K562 (cell line): ENCODE results near the gene TENM4. TPM values are rescaled to one million over a fixed set of nuclear protein-coding genes. Genes with fewer than 3 reads are reported as not detected.

Experiments used
- ATAC-seq: fragments of 200-7000 bp; cut with Tn5 transposase; 3 replicates; pipeline ENCODE4 v1.9.1; 2020; ENCODE audit warnings: moderate library complexity
- BruUV-seq: library from RNA; stranded (reverse); fragments of 400-500 nt; replicated peaks from 2 replicates; lab custom pipeline; 2021; lab: Mats Ljungman, UMichigan
- CTCF ChIA-PET: fragments of 300-600 bp; formaldehyde crosslinking; extraction: SDS; loops from one replicate; lab custom pipeline; 2021; ENCODE audit warnings: low intra/inter-chr PET ratio; lab: Yijun Ruan, JAX
- POLR2A ChIA-PET: fragments of 300-600, 350-650 bp; sonication (Branson Sonifier 250); formaldehyde crosslinking; extraction: SDS; loops from one replicate; lab custom pipeline; 2021; ENCODE audit warnings: antibody characterized with exemption, inconsistent platforms; lab: Yijun Ruan, JAX
- DNase-seq, 4 experiments: peaks; one replicate each; pipeline versions ENCODE4 v3.0.0 to v3.0.0-alpha.2; 2011 to 2018; ENCODE audit warnings: low spot score in 3 of 4, mixed read lengths in 3 of 4; ENCODE audit errors: extremely low read depth in 1 of 4
- FAIRE-seq: peaks from 2 replicates; lab custom pipeline; 2011; peaks lifted over from hg19 to GRCh38; lab: Jason Lieb, UNC
- H2AFZ ChIP-seq: 2 replicates; pipeline ENCODE4 v1.6.0; 2011; ENCODE audit warnings: low read depth, low read length, control low read depth, inconsistent platforms
- H3K27ac ChIP-seq: fragments of 200-600 bp; 3 replicates; pipeline ENCODE4 v1.8.0; 2011; ENCODE audit warnings: low read depth, mild to moderate bottlenecking, control low read depth, inconsistent platforms, low read length, moderate library complexity, mixed read lengths; ENCODE audit errors: extremely low read depth
- H3K27me3 ChIP-seq, 2 experiments: fragments of 300-600 bp in 1 of 2; 2 replicates in 1 of 2; 3 replicates in 1 of 2; pipeline versions ENCODE4 v1.6.0 to v1.8.0; 2011; ENCODE audit warnings: inconsistent platforms in 2 of 2, low read length in 2 of 2, mild to moderate bottlenecking in 1 of 2, mixed read lengths in 1 of 2, moderate library complexity in 1 of 2; ENCODE audit not compliant: control insufficient read depth in 2 of 2, insufficient read depth in 2 of 2
- H3K36me3 ChIP-seq: fragments of 300-600 bp; 3 replicates; pipeline ENCODE4 v1.8.0; 2011; ENCODE audit warnings: mild to moderate bottlenecking, low read length, inconsistent platforms; ENCODE audit not compliant: control insufficient read depth, insufficient read depth
- H3K4me1 ChIP-seq, 2 experiments: fragments of 200-600 bp in 1 of 2; replicated peaks in 1 of 2; 2 replicates in 1 of 2; 3 replicates in 1 of 2; pipeline versions ENCODE4 v1.5.1 to v1.8.0; 2011; ENCODE audit warnings: inconsistent platforms in 2 of 2, low read length in 2 of 2, mild to moderate bottlenecking in 1 of 2, mixed read lengths in 1 of 2, moderate library complexity in 1 of 2; ENCODE audit not compliant: control insufficient read depth in 2 of 2, insufficient read depth in 2 of 2
- H3K4me2 ChIP-seq: 2 replicates; pipeline ENCODE4 v1.6.1; 2011; ENCODE audit warnings: low read length, control low read depth, inconsistent platforms, mixed read lengths; ENCODE audit not compliant: insufficient read depth
- H3K4me3 ChIP-seq: fragments of 200-600 bp; sonication (generic), shearing (Covaris generic); 2 replicates; pipeline ENCODE4 v1.5.1; 2016; ENCODE audit warnings: control low read depth, inconsistent platforms
- H3K79me2 ChIP-seq: fragments of 200-600 bp; 3 replicates; pipeline ENCODE4 v1.8.0; 2011; ENCODE audit warnings: low read length, inconsistent platforms; ENCODE audit not compliant: control insufficient read depth, insufficient read depth
- H3K9ac ChIP-seq, 2 experiments: 2 replicates each; pipeline versions ENCODE4 v1.6.0 to v1.6.1; 2011; ENCODE audit warnings: low read depth in 2 of 2, low read length in 2 of 2, control low read depth in 1 of 2, inconsistent platforms in 1 of 2, mild to moderate bottlenecking in 1 of 2, mixed read lengths in 1 of 2; ENCODE audit not compliant: insufficient read depth in 1 of 2
- H3K9me1 ChIP-seq: one replicate; pipeline ENCODE4 v1.6.0; 2011; ENCODE audit warnings: inconsistent platforms, mild to moderate bottlenecking, low read length, moderate library complexity; ENCODE audit not compliant: control insufficient read depth, insufficient read depth
- H3K9me3 ChIP-seq: replicated peaks from 2 replicates; pipeline ENCODE4 v1.5.1; 2011; ENCODE audit warnings: low read depth, low read length, inconsistent platforms; ENCODE audit not compliant: control insufficient read depth, insufficient read depth
- H4K20me1 ChIP-seq: replicated peaks from 2 replicates; pipeline ENCODE4 v1.6.1; 2011; ENCODE audit warnings: low read length, inconsistent platforms, mixed read lengths; ENCODE audit not compliant: control insufficient read depth, insufficient read depth
- HOXB6 ChIP-seq: fragments of 250-450 bp; sonication (Bioruptor Pico); IDR thresholded peaks from 2 replicates; pipeline ENCODE4 v1.5.1; 2022; ENCODE audit warnings: mild to moderate bottlenecking, borderline replicate concordance
- MXI1 ChIP-seq: IDR thresholded peaks from 2 replicates; pipeline ENCODE4 v1.6.1; 2011; ENCODE audit warnings: low read depth, mild to moderate bottlenecking, improper control_type of control experiment, low read length
- ZBTB17 ChIP-seq: fragments of 450-650 bp; formaldehyde crosslinking; IDR thresholded peaks from 2 replicates; pipeline ENCODE4 v1.4.0; 2020; ENCODE audit warnings: mild to moderate bottlenecking
- ZC3H8 ChIP-seq: fragments of 450-650 bp; IDR thresholded peaks from 2 replicates; pipeline ENCODE4 v1.6.1; 2017
- ZNF239 ChIP-seq: fragments of 250-450 bp; sonication (Bioruptor Pico); IDR thresholded peaks from 2 replicates; pipeline ENCODE4 v1.4.0; 2020; ENCODE audit warnings: mild to moderate bottlenecking
- ZNF583 ChIP-seq: fragments of 250-450 bp; sonication (Bioruptor Pico); IDR thresholded peaks from 2 replicates; pipeline ENCODE4 v1.4.0; 2020
- WGBS: fragments of 100-300 bp; shearing (Covaris generic); methylation state at CpG from one replicate; pipeline ENCODE4 v1.1.6; 2016; ENCODE audit warnings: low coverage, mixed read lengths; ENCODE audit not compliant: insufficient coverage; ENCODE audit errors: missing lambda C conversion rate; 5-methylcytosine and 5-hydroxymethylcytosine counted together
- in situ Hi-C: fragments of 300-500 bp; cut with MboI; formaldehyde crosslinking; loops from 4 replicates; pipeline ENCODE4 v1.15.0; 2018; ENCODE audit warnings: inconsistent platforms, mixed read lengths
- intact Hi-C: fragments of 100-400 bp; cut with micrococcal nuclease; formaldehyde crosslinking; loops from 2 replicates; pipeline ENCODE4 v1.14.2; 2022
- polyA plus RNA-seq, 8 experiments: library from polyadenylated mRNA; depleted of rRNA in 4 of 8; stranded (reverse) in 5 of 8; unstranded in 3 of 8; fragments of >200 nt; fragmentation: Nextera tagmentation in 2 of 8; fragmentation: Illumina TruSeq in 1 of 8; extraction: Ambion mirVana in 2 of 8; extraction: Trizol in 1 of 8; gene quantifications; 2 replicates each; pipeline versions ENCODE4 v1.2.1 to v1.2.3, GENCODE V29; 2011 to 2014; ENCODE audit warnings: inconsistent platforms in 1 of 8, missing spikeins in 1 of 8
- total RNA-seq, 7 experiments: library from RNA; depleted of rRNA in 6 of 7; stranded (reverse); fragments of >200 nt in 6 of 7; fragmentation: Illumina TruSeq in 2 of 7; extraction: Trizol in 2 of 7; gene quantifications; 2 replicates each; pipeline versions ENCODE4 v1.2.1 to v1.2.3, GENCODE V29; 2011 to 2021; ENCODE audit warnings: low replicate concordance in 1 of 7
- TF ChIP-seq, protein P1 (sequence below): fragments of 250-450 bp; sonication (Bioruptor Pico); IDR thresholded peaks from 2 replicates; pipeline ENCODE4 v1.8.0; 2022; ENCODE audit warnings: moderate library complexity, mild to moderate bottlenecking, inconsistent platforms
- TF ChIP-seq, protein P2 (sequence below): fragments of 450-650 bp; IDR thresholded peaks from 2 replicates; pipeline ENCODE4 v1.6.1; 2016; ENCODE audit warnings: mild to moderate bottlenecking

Gene TENM4
- total and polyA plus RNA-seq, 9 of the 15 experiments (the other 6 are each of a cell fraction or from before 2014, with no cell fraction given), result 0.16 TPM; not detected in 8

DNA sequence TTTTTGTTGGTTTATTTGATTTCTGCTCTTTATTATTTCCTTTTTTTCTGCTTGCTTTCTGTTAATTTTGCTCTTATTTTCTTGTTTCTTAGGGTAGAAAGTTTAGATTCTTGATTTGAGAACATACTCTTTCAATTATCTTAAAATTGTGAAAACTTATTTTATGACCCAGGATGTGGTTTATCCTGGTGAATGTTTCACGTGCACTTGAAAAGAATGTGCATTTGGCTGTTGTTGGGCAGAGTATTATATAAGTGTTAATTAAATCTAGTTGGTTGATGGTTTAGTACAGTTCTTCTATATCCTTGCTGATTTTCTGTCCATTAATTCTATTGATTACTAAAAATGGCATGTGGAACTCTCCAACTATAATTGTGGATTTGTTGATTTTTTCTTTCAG lies 799.3 kb downstream of the TENM4 start:
- no peaks in the 10 kb centered on the region for H3K36me3 ChIP-seq
- no peaks in the 10 kb centered on the region for H3K9me3 ChIP-seq
- no peak overlapping the region for H2AFZ ChIP-seq
- DNase-seq, result no peak
- no peak for FAIRE-seq
- H3K9me1 ChIP-seq, result no peaks in the 10 kb centered on the region
- intact Hi-C loops (loop anchor here (10.0 kb wide), 1 partner anchor 153 kb away; no protein-coding TSS in a partner anchor), in situ Hi-C loops (no loop called here)
- TF ChIP-seq HOXB6 (CRISPR knock-in tag), result no peak
- TF ChIP-seq ZNF583 (CRISPR knock-in tag), result no peak
- TF ChIP-seq MXI1, result no peak
- TF ChIP-seq, protein P1, sequence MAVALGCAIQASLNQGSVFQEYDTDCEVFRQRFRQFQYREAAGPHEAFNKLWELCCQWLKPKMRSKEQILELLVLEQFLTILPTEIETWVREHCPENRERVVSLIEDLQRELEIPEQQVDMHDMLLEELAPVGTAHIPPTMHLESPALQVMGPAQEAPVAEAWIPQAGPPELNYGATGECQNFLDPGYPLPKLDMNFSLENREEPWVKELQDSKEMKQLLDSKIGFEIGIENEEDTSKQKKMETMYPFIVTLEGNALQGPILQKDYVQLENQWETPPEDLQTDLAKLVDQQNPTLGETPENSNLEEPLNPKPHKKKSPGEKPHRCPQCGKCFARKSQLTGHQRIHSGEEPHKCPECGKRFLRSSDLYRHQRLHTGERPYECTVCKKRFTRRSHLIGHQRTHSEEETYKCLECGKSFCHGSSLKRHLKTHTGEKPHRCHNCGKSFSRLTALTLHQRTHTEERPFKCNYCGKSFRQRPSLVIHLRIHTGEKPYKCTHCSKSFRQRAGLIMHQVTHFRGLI (CRISPR knock-in tag), result no peak
- TF ChIP-seq ZC3H8, result no peak
- TF ChIP-seq ZBTB17, result no peak
- TF ChIP-seq, protein P2, sequence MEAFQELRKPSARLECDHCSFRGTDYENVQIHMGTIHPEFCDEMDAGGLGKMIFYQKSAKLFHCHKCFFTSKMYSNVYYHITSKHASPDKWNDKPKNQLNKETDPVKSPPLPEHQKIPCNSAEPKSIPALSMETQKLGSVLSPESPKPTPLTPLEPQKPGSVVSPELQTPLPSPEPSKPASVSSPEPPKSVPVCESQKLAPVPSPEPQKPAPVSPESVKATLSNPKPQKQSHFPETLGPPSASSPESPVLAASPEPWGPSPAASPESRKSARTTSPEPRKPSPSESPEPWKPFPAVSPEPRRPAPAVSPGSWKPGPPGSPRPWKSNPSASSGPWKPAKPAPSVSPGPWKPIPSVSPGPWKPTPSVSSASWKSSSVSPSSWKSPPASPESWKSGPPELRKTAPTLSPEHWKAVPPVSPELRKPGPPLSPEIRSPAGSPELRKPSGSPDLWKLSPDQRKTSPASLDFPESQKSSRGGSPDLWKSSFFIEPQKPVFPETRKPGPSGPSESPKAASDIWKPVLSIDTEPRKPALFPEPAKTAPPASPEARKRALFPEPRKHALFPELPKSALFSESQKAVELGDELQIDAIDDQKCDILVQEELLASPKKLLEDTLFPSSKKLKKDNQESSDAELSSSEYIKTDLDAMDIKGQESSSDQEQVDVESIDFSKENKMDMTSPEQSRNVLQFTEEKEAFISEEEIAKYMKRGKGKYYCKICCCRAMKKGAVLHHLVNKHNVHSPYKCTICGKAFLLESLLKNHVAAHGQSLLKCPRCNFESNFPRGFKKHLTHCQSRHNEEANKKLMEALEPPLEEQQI, result no peak
- no peak for TF ChIP-seq ZNF239 (CRISPR knock-in tag)
- CTCF ChIA-PET, result no interaction called here
- BruUV-seq, result no TSS peak
- ATAC-seq, result no peak
- no peak overlapping the region for H3K9ac ChIP-seq
- POLR2A ChIA-PET, result no interaction called here
- H4K20me1 ChIP-seq, result peaks cover 5% of the 10 kb centered on the region; the same call in 1 of the 2 replicates
- H3K79me2 ChIP-seq, result no peaks in the 10 kb centered on the region
- H3K4me2 ChIP-seq, result no peak overlapping the region
- H3K4me3 ChIP-seq, result no peak overlapping the region
- 0% methylated on average over 1 of the region's 1 CpG for WGBS
- no peaks in the 10 kb centered on the region for H3K4me1 ChIP-seq
- H3K27ac ChIP-seq, result no peak overlapping the region
- no peaks in the 10 kb centered on the region for H3K27me3 ChIP-seq
